Suprapubic skin (tissue), 4 donors: ENCODE results near the gene CRCP.

Experiments
- CTCF ChIP-seq, 2 donors: fragments of 200-600 bp in 1 of 2; fragments of 450-650 bp in 1 of 2; sonication (generic) in 1 of 2; IDR thresholded peaks; one replicate each; pipeline ENCODE4 v1.5.1; 2016 to 2019; ENCODE audit warnings: antibody characterized with exemption in 2 of 2, mild to moderate bottlenecking in 1 of 2, moderate library complexity in 1 of 2
- EP300 ChIP-seq: sonication (generic); formaldehyde crosslinking; IDR thresholded peaks from one replicate; pipeline ENCODE4 v1.6.1; 2017; ENCODE audit warnings: antibody characterized with exemption
- POLR2A ChIP-seq, 2 donors: fragments of 450-650 bp; IDR thresholded peaks; one replicate each; pipeline ENCODE4 v1.6.1; 2017; ENCODE audit warnings: antibody characterized with exemption in 2 of 2, mild to moderate bottlenecking in 2 of 2, moderate library complexity in 2 of 2
- POLR2AphosphoS5 ChIP-seq, 3 donors: sonication (generic); formaldehyde crosslinking; IDR thresholded peaks; one replicate each; pipeline ENCODE4 v1.6.1; 2017; ENCODE audit warnings: antibody characterized with exemption in 3 of 3

GRCh38 chr7:66186991-66187390 lies 72.3 kb downstream of the CRCP start:
- TF ChIP-seq POLR2A (IDR thresholded peaks at IDR 0.05) (no peak), CTCF (IDR thresholded peaks at IDR 0.05) (no peak), POLR2AphosphoS5 (IDR thresholded peaks at IDR 0.05) (no peak), EP300 (no peak)
